Raji (cell line): ENCODE measurements around the gene MLLT3.

Experiments used
- POLR2A ChIP-seq: IDR thresholded peaks from 2 replicates; pipeline ENCODE4 v1.6.1; 2011; ENCODE audit warnings: low read depth, low read length, control low read depth; ENCODE audit not compliant: insufficient read depth

Gene MLLT3

GRCh38 chr9:20363233-20363632, 259.1 kb downstream of the MLLT3 start:
- no peak for TF ChIP-seq POLR2A

GRCh38 chr9:20361656-20362570, 260.4 kb downstream of the MLLT3 start:
- TF ChIP-seq POLR2A, result no peak

- no peak for TF ChIP-seq POLR2A
Measured at GRCh38 chr9:20361229-20361628, 261.1 kb downstream of the MLLT3 start.

GRCh38 chr9:20358207-20358606, 264.1 kb downstream of the MLLT3 start:
- no peak for TF ChIP-seq POLR2A

GRCh38 chr9:20357037-20357432, 265.3 kb downstream of the MLLT3 start:
- TF ChIP-seq POLR2A, result no peak

- no peak for TF ChIP-seq POLR2A
Measured at GRCh38 chr9:20356403-20357036, 265.8 kb downstream of the MLLT3 start.

- TF ChIP-seq POLR2A, result no peak
Measured at GRCh38 chr9:20355022-20355421, 267.3 kb downstream of the MLLT3 start.

- TF ChIP-seq POLR2A, result no peak
Measured at GRCh38 chr9:20353931-20354652, 268.2 kb downstream of the MLLT3 start.

- no peak for TF ChIP-seq POLR2A
Measured at GRCh38 chr9:20353524-20353923, 268.8 kb downstream of the MLLT3 start.

GRCh38 chr9:20352591-20352990, 269.7 kb downstream of the MLLT3 start:
- no peak for TF ChIP-seq POLR2A

GRCh38 chr9:20351715-20352114, 270.6 kb downstream of the MLLT3 start:
- no peak for TF ChIP-seq POLR2A

GRCh38 chr9:20349568-20349967, 272.7 kb downstream of the MLLT3 start:
- TF ChIP-seq POLR2A, result no peak

GRCh38 chr9:20343325-20343724, 279.0 kb downstream of the MLLT3 start:
- no peak for TF ChIP-seq POLR2A

- TF ChIP-seq POLR2A, result no peak
Measured at GRCh38 chr9:20340511-20340861, 281.8 kb downstream of the MLLT3 start.

- TF ChIP-seq POLR2A, result no peak
Measured at GRCh38 chr9:20335668-20336332, 286.5 kb downstream of the MLLT3 start.
